HepG2 (cell line): ENCODE measurements around the gene PNP. TPM values are rescaled to one million over a fixed set of nuclear protein-coding genes. Genes with fewer than 3 reads are reported as not detected.

ENCODE experiments used
- ADNP ChIP-seq: sonication (generic); formaldehyde crosslinking; IDR thresholded peaks from 2 replicates; pipeline ENCODE4 v1.4.0; 2020; ENCODE audit warnings: missing genetic modification reagents
- ARID4A ChIP-seq: sonication (generic); formaldehyde crosslinking; IDR thresholded peaks from 2 replicates; pipeline ENCODE4 v1.5.0; 2020; ENCODE audit warnings: mild to moderate bottlenecking, missing genetic modification reagents, borderline replicate concordance
- BCL6 ChIP-seq: IDR thresholded peaks from 2 replicates; pipeline ENCODE4 v1.6.1; 2016; ENCODE audit warnings: missing genetic modification reagents, missing compliant biosample characterization
- FOSL1 ChIP-seq: sonication (generic); formaldehyde crosslinking; IDR thresholded peaks from 2 replicates; pipeline ENCODE4 v1.9.0; 2021; ENCODE audit warnings: missing genetic modification reagents, borderline replicate concordance
- MEF2D ChIP-seq: sonication (generic); formaldehyde crosslinking; IDR thresholded peaks from 2 replicates; pipeline ENCODE4 v1.5.1; 2020; ENCODE audit warnings: mild to moderate bottlenecking, missing genetic modification reagents
- SMAD9 ChIP-seq: sonication (generic); formaldehyde crosslinking; IDR thresholded peaks from 2 replicates; pipeline ENCODE4 v1.5.1; 2020; ENCODE audit warnings: mild to moderate bottlenecking, missing genetic modification reagents
- SMARCC2 ChIP-seq: fragments of 450-650 bp; IDR thresholded peaks from 2 replicates; pipeline ENCODE4 v1.6.1; 2017; ENCODE audit warnings: antibody characterized with exemption, mild to moderate bottlenecking
- TARDBP ChIP-seq: sonication (generic); formaldehyde crosslinking; IDR thresholded peaks from 2 replicates; pipeline ENCODE4 v1.8.0; 2022; ENCODE audit warnings: mild to moderate bottlenecking, missing genetic modification reagents
- TCF12 ChIP-seq, 2 experiments: fragments of 450-650 bp in 1 of 2; sonication (generic) in 1 of 2; formaldehyde crosslinking in 1 of 2; IDR thresholded peaks; 2 replicates each; pipeline versions ENCODE4 v1.6.1 to v1.8.0; 2017 to 2022; ENCODE audit warnings: antibody characterized with exemption in 1 of 2, mild to moderate bottlenecking in 1 of 2, missing genetic modification reagents in 1 of 2, moderate library complexity in 1 of 2
- ZBTB38 ChIP-seq: sonication (generic); formaldehyde crosslinking; IDR thresholded peaks from 2 replicates; pipeline ENCODE4 v1.5.1; 2020; ENCODE audit warnings: mild to moderate bottlenecking, missing genetic modification reagents
- ZNF432 ChIP-seq: sonication (generic); formaldehyde crosslinking; IDR thresholded peaks from 2 replicates; pipeline ENCODE4 v1.5.0; 2020; ENCODE audit warnings: missing genetic modification reagents, mild to moderate bottlenecking, borderline replicate concordance
- ZNF550 ChIP-seq: sonication (generic); formaldehyde crosslinking; IDR thresholded peaks from 2 replicates; pipeline ENCODE4 v1.4.0; 2020; ENCODE audit warnings: mild to moderate bottlenecking, missing genetic modification reagents, borderline replicate concordance
- polyA plus RNA-seq, 8 experiments: library from polyadenylated mRNA; depleted of rRNA in 3 of 8; stranded (reverse) in 7 of 8; unstranded in 1 of 8; fragments of >200 nt; fragmentation: Illumina TruSeq in 4 of 8; extraction: Trizol in 4 of 8; gene quantifications; 2 replicates each; pipeline versions ENCODE4 v1.2.1 to v1.2.3, GENCODE V29; 2011 to 2016; ENCODE audit warnings: low read depth in 4 of 8, missing spikeins in 1 of 8, mixed read lengths in 1 of 8; ENCODE audit not compliant: insufficient read depth in 1 of 8
- total RNA-seq, 5 experiments: library from RNA; depleted of rRNA; stranded (reverse); fragments of >200 nt; fragmentation: Illumina TruSeq; extraction: Trizol; gene quantifications; 2 replicates each; pipeline ENCODE4 v1.2.3, GENCODE V29; 2016; ENCODE audit warnings: low read depth in 1 of 5
- TF ChIP-seq, protein P1 (sequence below): sonication (generic); formaldehyde crosslinking; IDR thresholded peaks from 2 replicates; pipeline ENCODE4 v1.4.0; 2020; ENCODE audit warnings: mild to moderate bottlenecking, missing genetic modification reagents, borderline replicate concordance
- TF ChIP-seq, protein P2 (sequence below): sonication (generic); formaldehyde crosslinking; IDR thresholded peaks from 2 replicates; pipeline ENCODE4 v1.5.0; 2020; ENCODE audit warnings: mild to moderate bottlenecking, missing genetic modification reagents
- TF ChIP-seq, protein P3 (sequence below): sonication (generic); formaldehyde crosslinking; IDR thresholded peaks from 2 replicates; pipeline ENCODE4 v1.4.0; 2020; ENCODE audit warnings: missing genetic modification reagents

Gene PNP
- total and polyA plus RNA-seq, 2 of the 13 experiments (the other 11 are each of a cell fraction or from before 2014, with no cell fraction given): 45.4 to 74.8 TPM

DNA sequence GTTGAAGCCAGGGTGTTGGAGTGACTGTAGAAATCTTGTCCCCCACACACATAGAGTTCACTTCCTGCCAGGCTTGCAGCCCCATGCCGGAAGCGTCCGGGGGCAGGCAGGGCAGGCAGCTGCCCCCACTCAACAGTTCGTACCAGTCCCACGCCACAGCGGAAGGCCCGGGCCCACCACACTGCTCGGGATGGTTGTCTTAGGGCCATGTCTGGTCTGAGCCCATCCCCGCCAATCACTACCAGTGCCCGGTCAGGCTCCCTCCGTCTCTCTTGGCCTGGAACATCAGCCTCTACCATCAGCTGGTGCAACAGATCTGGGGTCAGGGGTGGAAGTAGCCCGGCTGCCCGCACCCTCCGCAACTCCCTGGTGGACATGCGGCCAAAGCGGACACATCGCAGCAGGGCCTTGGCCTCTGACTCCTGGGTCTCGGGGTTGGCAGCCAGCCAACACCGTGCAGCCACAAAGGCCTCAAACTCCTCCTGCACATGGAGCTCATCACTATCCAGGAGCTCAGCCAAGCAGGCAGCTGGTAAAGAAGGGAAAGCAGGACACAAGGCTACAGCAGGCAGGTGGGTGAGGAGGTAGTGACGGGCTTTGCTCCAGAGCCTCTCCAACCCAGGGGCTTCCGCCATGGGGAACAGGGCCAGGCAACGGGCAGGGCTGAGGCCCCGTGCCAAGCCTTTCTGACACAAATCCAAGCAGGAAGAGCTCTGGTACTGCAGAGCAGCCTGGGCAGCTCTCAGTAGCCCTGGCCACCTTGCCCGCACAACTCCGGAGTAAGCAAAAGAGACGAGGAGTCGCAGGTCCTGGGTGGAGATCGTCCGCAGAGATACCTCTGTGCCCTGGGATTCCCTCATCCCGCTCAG is 39.2 kb upstream of the PNP start (continued):
- no peak for TF ChIP-seq TCF12 (IDR thresholded peaks at IDR 0.05)
- TF ChIP-seq TCF12 (CRISPR knock-in tag; IDR thresholded peaks at IDR 0.05): no peak
- 0 out of 2 replicates have a peak, but pooled peaks have one; percentile 26 for TF ChIP-seq MEF2D (CRISPR knock-in tag)
- peak; percentile 70 for TF ChIP-seq BCL6
- TF ChIP-seq ADNP (CRISPR knock-in tag): no peak
- TF ChIP-seq, protein P1, sequence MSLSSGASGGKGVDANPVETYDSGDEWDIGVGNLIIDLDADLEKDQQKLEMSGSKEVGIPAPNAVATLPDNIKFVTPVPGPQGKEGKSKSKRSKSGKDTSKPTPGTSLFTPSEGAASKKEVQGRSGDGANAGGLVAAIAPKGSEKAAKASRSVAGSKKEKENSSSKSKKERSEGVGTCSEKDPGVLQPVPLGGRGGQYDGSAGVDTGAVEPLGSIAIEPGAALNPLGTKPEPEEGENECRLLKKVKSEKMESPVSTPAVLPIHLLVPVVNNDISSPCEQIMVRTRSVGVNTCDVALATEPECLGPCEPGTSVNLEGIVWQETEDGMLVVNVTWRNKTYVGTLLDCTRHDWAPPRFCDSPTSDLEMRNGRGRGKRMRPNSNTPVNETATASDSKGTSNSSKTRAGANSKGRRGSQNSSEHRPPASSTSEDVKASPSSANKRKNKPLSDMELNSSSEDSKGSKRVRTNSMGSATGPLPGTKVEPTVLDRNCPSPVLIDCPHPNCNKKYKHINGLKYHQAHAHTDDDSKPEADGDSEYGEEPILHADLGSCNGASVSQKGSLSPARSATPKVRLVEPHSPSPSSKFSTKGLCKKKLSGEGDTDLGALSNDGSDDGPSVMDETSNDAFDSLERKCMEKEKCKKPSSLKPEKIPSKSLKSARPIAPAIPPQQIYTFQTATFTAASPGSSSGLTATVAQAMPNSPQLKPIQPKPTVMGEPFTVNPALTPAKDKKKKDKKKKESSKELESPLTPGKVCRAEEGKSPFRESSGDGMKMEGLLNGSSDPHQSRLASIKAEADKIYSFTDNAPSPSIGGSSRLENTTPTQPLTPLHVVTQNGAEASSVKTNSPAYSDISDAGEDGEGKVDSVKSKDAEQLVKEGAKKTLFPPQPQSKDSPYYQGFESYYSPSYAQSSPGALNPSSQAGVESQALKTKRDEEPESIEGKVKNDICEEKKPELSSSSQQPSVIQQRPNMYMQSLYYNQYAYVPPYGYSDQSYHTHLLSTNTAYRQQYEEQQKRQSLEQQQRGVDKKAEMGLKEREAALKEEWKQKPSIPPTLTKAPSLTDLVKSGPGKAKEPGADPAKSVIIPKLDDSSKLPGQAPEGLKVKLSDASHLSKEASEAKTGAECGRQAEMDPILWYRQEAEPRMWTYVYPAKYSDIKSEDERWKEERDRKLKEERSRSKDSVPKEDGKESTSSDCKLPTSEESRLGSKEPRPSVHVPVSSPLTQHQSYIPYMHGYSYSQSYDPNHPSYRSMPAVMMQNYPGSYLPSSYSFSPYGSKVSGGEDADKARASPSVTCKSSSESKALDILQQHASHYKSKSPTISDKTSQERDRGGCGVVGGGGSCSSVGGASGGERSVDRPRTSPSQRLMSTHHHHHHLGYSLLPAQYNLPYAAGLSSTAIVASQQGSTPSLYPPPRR: peak; percentile 61; the same call in 1 of the 2 replicates
- no peak for TF ChIP-seq SMARCC2
- TF ChIP-seq, protein P2, sequence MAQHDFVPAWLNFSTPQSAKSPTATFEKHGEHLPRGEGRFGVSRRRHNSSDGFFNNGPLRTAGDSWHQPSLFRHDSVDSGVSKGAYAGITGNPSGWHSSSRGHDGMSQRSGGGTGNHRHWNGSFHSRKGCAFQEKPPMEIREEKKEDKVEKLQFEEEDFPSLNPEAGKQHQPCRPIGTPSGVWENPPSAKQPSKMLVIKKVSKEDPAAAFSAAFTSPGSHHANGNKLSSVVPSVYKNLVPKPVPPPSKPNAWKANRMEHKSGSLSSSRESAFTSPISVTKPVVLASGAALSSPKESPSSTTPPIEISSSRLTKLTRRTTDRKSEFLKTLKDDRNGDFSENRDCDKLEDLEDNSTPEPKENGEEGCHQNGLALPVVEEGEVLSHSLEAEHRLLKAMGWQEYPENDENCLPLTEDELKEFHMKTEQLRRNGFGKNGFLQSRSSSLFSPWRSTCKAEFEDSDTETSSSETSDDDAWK (CRISPR knock-in tag): no peak
- TF ChIP-seq, protein P3, sequence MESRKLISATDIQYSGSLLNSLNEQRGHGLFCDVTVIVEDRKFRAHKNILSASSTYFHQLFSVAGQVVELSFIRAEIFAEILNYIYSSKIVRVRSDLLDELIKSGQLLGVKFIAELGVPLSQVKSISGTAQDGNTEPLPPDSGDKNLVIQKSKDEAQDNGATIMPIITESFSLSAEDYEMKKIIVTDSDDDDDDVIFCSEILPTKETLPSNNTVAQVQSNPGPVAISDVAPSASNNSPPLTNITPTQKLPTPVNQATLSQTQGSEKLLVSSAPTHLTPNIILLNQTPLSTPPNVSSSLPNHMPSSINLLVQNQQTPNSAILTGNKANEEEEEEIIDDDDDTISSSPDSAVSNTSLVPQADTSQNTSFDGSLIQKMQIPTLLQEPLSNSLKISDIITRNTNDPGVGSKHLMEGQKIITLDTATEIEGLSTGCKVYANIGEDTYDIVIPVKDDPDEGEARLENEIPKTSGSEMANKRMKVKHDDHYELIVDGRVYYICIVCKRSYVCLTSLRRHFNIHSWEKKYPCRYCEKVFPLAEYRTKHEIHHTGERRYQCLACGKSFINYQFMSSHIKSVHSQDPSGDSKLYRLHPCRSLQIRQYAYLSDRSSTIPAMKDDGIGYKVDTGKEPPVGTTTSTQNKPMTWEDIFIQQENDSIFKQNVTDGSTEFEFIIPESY (CRISPR knock-in tag): 0 out of 2 replicates have a peak, but pooled peaks have one; percentile 26
- no peak for TF ChIP-seq ZNF432
- no peak for TF ChIP-seq SMAD9
- no peak for TF ChIP-seq FOSL1 (CRISPR knock-in tag)
- TF ChIP-seq ZBTB38 (CRISPR knock-in tag): peak; percentile 59; the same call in 1 of the 2 replicates
- no peak for TF ChIP-seq TARDBP
- 0 out of 2 replicates have a peak, but pooled peaks have one; percentile 57 for TF ChIP-seq ZNF550 (CRISPR knock-in tag)
- TF ChIP-seq ARID4A: peak; percentile 54; the same call in 1 of the 2 replicates
